Trophoblast cell (in vitro differentiated cells and primary cell): Measurements from ENCODE around the gene FCRL4.

Experiments used
- DNase-seq, 2 donors: peaks; one replicate each; pipeline ENCODE4 v3.0.0-alpha.2; 2016
- H2AFZ ChIP-seq: 2 replicates; pipeline ENCODE4 v1.6.1; 2013; ENCODE audit warnings: low read length, moderate library complexity, mild to moderate bottlenecking; ENCODE audit not compliant: insufficient read depth, poor library complexity
- H2AK5ac ChIP-seq: 2 replicates; pipeline ENCODE4 v1.6.1; 2013; ENCODE audit warnings: mild to moderate bottlenecking, low read length
- H2BK120ac ChIP-seq: 2 replicates; pipeline ENCODE4 v1.6.1; 2013; ENCODE audit warnings: low read length, mild to moderate bottlenecking, moderate library complexity; ENCODE audit not compliant: insufficient read depth, poor library complexity
- H2BK12ac ChIP-seq: 2 replicates; pipeline ENCODE4 v1.6.1; 2013; ENCODE audit warnings: mild to moderate bottlenecking, low read length, moderate library complexity
- H2BK5ac ChIP-seq: 2 replicates; pipeline ENCODE4 v1.6.1; 2013; ENCODE audit warnings: low read length, low read depth, moderate library complexity, mild to moderate bottlenecking; ENCODE audit not compliant: poor library complexity
- H3K14ac ChIP-seq: 2 replicates; pipeline ENCODE4 v1.6.1; 2013; ENCODE audit warnings: mild to moderate bottlenecking, low read length
- H3K18ac ChIP-seq: 2 replicates; pipeline ENCODE4 v1.6.1; 2013; ENCODE audit warnings: mild to moderate bottlenecking, low read length
- H3K23ac ChIP-seq: 2 replicates; pipeline ENCODE4 v1.6.1; 2013; ENCODE audit warnings: low read length
- H3K27ac ChIP-seq: 2 replicates; pipeline ENCODE4 v1.5.1; 2013; ENCODE audit warnings: low read depth, mild to moderate bottlenecking, inconsistent platforms, low read length, moderate library complexity
- H3K27me3 ChIP-seq: 2 replicates; pipeline ENCODE4 v1.6.1; 2013; ENCODE audit warnings: inconsistent platforms, mild to moderate bottlenecking, low read length, moderate library complexity; ENCODE audit not compliant: insufficient read depth
- H3K36me3 ChIP-seq, 2 experiments: 1 replicate in 1 of 2; 2 replicates in 1 of 2; pipeline ENCODE4 v1.6.1; 2013; ENCODE audit warnings: low read length in 2 of 2, mild to moderate bottlenecking in 2 of 2, moderate library complexity in 1 of 2; ENCODE audit not compliant: insufficient read depth in 2 of 2, control insufficient read depth in 1 of 2
- H3K4ac ChIP-seq: 2 replicates; pipeline ENCODE4 v1.6.1; 2013; ENCODE audit warnings: low read depth, mild to moderate bottlenecking, low read length, moderate library complexity
- H3K4me1 ChIP-seq, 2 experiments: 1 replicate in 1 of 2; 2 replicates in 1 of 2; pipeline ENCODE4 v1.6.1; 2013; ENCODE audit warnings: low read length in 2 of 2, mild to moderate bottlenecking in 2 of 2, moderate library complexity in 1 of 2; ENCODE audit not compliant: insufficient read depth in 2 of 2, control insufficient read depth in 1 of 2
- H3K4me2 ChIP-seq: 2 replicates; pipeline ENCODE4 v1.6.1; 2013; ENCODE audit warnings: inconsistent platforms, mild to moderate bottlenecking, low read length, moderate library complexity
- H3K4me3 ChIP-seq: 2 replicates; pipeline ENCODE4 v1.5.1; 2013; ENCODE audit warnings: mild to moderate bottlenecking, low read depth, low read length, inconsistent platforms
- H3K79me1 ChIP-seq: one replicate; pipeline ENCODE4 v1.6.1; 2013; ENCODE audit warnings: low read length
- H3K79me2 ChIP-seq: 2 replicates; pipeline ENCODE4 v1.6.1; 2013; ENCODE audit warnings: low read length, mild to moderate bottlenecking; ENCODE audit not compliant: control insufficient read depth, insufficient read depth, poor library complexity
- H3K9ac ChIP-seq: 2 replicates; pipeline ENCODE4 v1.6.1; 2013; ENCODE audit warnings: mild to moderate bottlenecking, low read length
- H3K9me3 ChIP-seq: 2 replicates; pipeline ENCODE4 v1.6.1; 2013; ENCODE audit warnings: low read depth, mild to moderate bottlenecking, control low read depth, inconsistent platforms, low read length; ENCODE audit not compliant: insufficient read depth
- H4K12ac ChIP-seq: 2 replicates; pipeline ENCODE4 v1.6.1; 2013; ENCODE audit warnings: low read depth, mild to moderate bottlenecking, low read length, moderate library complexity
- H4K8ac ChIP-seq: 2 replicates; pipeline ENCODE4 v1.6.1; 2013; ENCODE audit warnings: low read depth, mild to moderate bottlenecking, low read length, moderate library complexity
- H4K91ac ChIP-seq: one replicate; pipeline ENCODE4 v1.6.1; 2013; ENCODE audit warnings: low read depth, mild to moderate bottlenecking, low read length, moderate library complexity
- WGBS: extraction: QIAGEN DNeasy Blood & Tissue Kit; methylation state at CpG from one replicate; pipeline ENCODE4 v1.1.7; 2013; ENCODE audit warnings: missing lambda C conversion rate; ENCODE audit not compliant: insufficient read length, insufficient coverage; ENCODE audit errors: extremely low coverage; 5-methylcytosine and 5-hydroxymethylcytosine counted together

FCRL4 gene

DNA sequence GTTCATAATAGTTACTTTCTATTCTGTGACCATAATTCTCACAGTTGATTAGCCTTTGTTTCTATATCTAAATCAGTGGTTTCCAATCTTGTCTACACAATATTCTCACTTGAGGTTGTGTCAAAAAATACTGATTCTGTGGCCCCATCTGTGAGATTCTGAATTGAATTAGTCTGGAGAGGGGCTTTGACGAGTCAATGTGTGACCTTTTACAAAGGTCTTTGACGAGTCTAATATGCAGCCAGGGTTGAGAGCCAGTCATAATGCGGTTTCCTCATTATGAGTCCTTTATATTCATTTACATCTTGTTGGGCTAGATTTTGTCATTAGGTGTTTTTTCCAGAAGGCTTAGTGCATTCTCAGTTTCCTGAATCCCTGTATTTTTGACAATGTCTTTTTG lies 65.3 kb downstream of the FCRL4 start:
- no peak overlapping the region for H3K4me2 ChIP-seq
- no peak overlapping the region for H3K23ac ChIP-seq
- no peak overlapping the region for H2AFZ ChIP-seq
- H3K14ac ChIP-seq: no peak overlapping the region
- no peak overlapping the region for H4K8ac ChIP-seq
- no peak overlapping the region for H3K9ac ChIP-seq
- no peak overlapping the region for H3K27ac ChIP-seq
- H4K91ac ChIP-seq: no peak overlapping the region
- H2AK5ac ChIP-seq: no peak overlapping the region
- H3K4me1 ChIP-seq: no peaks in the 10 kb centered on the region
- H3K4ac ChIP-seq: no peak overlapping the region
- no CpG with 5 or more reads among the region's 3 CpGs for WGBS
- H3K18ac ChIP-seq: no peak overlapping the region
- no peaks in the 10 kb centered on the region for H3K27me3 ChIP-seq
- no peak overlapping the region for H4K12ac ChIP-seq
- no peaks in the 10 kb centered on the region for H3K79me2 ChIP-seq
- no peaks in the 10 kb centered on the region for H3K36me3 ChIP-seq
- H2BK12ac ChIP-seq: no peak overlapping the region
- H3K79me1 ChIP-seq: no peaks in the 10 kb centered on the region
- no peak for DNase-seq
- no peak overlapping the region for H2BK120ac ChIP-seq
- H2BK5ac ChIP-seq: no peak overlapping the region
- H3K9me3 ChIP-seq: no peaks in the 10 kb centered on the region
- H3K4me3 ChIP-seq: no peak overlapping the region

GRCh38 chr1:157523774-157524493 lies 74.0 kb downstream of the FCRL4 start:
- no peak overlapping the region for H3K4ac ChIP-seq

More at GRCh38 chr1:157523774-157524493, 74.0 kb downstream of the FCRL4 start:
- Histone ChIP-seq H3K36me3 (no peaks in the 10 kb centered on the region), H3K18ac (no peak overlapping the region), H3K4me2 (no peak overlapping the region), H4K12ac (no peak overlapping the region), H3K4me3 (no peak overlapping the region), H2BK12ac (no peak overlapping the region), H3K27me3 (no peaks in the 10 kb centered on the region), H3K14ac (no peak overlapping the region), H4K8ac (no peak overlapping the region), H3K27ac (no peak overlapping the region), H3K9ac (no peak overlapping the region), H3K79me1 (no peaks in the 10 kb centered on the region), H3K23ac (no peak overlapping the region), H2BK5ac (no peak overlapping the region), H3K9me3 (no peaks in the 10 kb centered on the region), H2BK120ac (no peak overlapping the region), H4K91ac (no peak overlapping the region), H3K4me1 (peaks cover 0 to 2% of the 10 kb centered on the region in 2 experiments), H2AK5ac (no peak overlapping the region), H2AFZ (no peak overlapping the region), H3K79me2 (no peaks in the 10 kb centered on the region)
- no peak for DNase-seq
- no CpG with 5 or more reads among the region's 5 CpGs for WGBS
